ENCODE data around the gene INO80. TPM values are rescaled to one million over a fixed set of nuclear protein-coding genes. Genes with fewer than 3 reads are reported as not detected.
"Not testable (repeated sequence)": the region's sequence is repeated elsewhere in the genome, so short reads cannot be mapped to it uniquely, and the experiment has no call there.

The INO80 gene
- total RNA-seq, 4 donors from 2014 or later: 27.9 to 31.6 (median 28.4) TPM

DNA sequence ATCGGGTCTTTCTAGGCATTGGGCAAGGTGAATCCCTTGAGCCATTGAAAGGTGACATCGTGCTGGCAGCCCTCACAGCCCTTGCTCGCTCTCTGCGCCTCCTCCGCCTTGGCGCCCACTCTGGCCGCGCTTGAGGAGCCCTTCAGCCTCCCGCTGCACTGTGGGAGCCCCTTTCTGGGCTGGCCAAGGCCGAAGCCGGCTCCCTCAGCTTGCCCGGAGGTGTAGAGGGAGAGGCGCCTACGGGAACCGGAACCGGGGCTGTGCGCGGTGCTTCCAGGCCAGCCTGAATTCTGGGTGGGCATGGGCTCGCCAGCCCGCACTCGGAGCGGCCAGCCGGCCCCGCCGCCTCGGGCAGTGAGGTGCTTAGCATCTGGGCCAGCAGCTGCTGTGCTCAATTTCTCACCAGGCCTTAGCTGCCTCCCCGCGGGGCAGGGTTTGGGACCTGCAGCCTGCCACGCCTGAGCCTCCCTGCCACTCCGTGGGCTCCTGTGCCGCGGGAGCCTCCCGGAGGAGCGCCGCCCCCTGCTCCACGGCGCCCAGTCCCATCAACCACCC lies 35.4 kb upstream of the INO80 start:
- TF ChIP-seq, protein P1, sequence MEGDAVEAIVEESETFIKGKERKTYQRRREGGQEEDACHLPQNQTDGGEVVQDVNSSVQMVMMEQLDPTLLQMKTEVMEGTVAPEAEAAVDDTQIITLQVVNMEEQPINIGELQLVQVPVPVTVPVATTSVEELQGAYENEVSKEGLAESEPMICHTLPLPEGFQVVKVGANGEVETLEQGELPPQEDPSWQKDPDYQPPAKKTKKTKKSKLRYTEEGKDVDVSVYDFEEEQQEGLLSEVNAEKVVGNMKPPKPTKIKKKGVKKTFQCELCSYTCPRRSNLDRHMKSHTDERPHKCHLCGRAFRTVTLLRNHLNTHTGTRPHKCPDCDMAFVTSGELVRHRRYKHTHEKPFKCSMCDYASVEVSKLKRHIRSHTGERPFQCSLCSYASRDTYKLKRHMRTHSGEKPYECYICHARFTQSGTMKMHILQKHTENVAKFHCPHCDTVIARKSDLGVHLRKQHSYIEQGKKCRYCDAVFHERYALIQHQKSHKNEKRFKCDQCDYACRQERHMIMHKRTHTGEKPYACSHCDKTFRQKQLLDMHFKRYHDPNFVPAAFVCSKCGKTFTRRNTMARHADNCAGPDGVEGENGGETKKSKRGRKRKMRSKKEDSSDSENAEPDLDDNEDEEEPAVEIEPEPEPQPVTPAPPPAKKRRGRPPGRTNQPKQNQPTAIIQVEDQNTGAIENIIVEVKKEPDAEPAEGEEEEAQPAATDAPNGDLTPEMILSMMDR (IDR thresholded peaks at IDR 0.05): no peak
- no peak for DNase-seq (ENCODE audit: low spot score)
- no peak for ATAC-seq (ENCODE audit: low FRiP score)

DNA sequence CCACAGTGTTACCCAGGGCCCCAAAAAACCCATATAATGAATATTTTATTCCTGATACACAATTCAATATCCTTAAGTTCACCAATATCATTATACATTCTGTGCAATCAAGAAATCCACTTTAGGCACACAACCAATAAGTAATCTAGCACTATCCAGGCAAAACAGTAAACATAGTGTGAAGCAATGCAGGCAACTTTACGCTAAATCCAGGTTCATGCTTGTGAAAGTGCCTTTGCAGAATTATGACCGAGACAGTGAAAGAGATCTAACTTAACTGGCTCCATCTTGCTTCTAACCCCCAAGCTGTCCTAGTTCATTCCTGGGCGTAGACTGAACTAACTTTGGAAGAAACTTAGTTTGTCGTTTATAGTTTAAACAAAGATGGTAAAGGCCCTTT lies 34.2 kb upstream of the INO80 start:
- DNase-seq (ENCODE audit: low spot score) (no peak), ATAC-seq (ENCODE audit: low FRiP score) (no peak)
- TF ChIP-seq, protein P1 (IDR thresholded peaks at IDR 0.05): no peak

DNA sequence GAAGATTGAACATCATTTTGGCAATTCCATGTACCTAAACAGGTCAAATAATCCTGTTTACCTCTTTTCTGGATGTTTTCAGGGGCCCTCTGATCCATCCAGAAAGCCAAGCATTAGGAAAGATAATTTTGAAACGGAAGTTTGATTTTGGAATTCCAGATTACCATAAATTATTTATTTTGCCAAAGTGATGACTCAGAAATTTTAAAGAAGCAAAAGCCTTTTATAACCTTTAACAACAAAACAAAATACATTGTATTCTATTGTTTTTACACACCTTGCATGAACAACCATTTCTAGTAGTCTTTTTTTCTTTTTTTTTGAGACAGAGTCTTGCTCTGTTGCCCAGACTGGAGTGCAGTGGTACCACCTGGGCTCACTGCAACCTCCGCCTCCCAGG lies 32.0 kb upstream of the INO80 start:
- no peak for ATAC-seq (ENCODE audit: low FRiP score)
- TF ChIP-seq, protein P1 (IDR thresholded peaks at IDR 0.05): no peak

DNA sequence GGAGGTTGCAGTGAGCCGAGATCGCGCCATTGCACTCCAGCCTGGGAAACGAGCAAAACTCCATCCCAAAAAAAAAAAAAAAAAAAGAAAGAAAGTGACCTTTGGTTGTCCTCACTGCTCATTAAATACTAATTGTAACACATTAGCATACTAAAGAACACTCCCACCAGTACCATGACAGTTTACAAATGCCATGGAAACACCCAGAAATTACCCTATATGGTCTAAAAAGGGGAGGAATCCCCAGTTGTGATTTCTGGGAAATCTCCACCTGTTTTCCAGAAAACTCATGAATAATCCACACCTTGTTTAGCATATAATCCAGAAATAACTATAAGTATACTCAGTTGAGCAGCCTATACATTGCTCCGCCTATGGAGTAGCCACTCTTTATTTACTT lies 23.5 kb upstream of the INO80 start:
- no peak for ATAC-seq (ENCODE audit: low FRiP score)
- TF ChIP-seq, protein P1 (IDR thresholded peaks at IDR 0.05): no peak
- no peak for DNase-seq (ENCODE audit: low spot score)

More for the DNA sequence above, 32.0 kb upstream of the INO80 start:
- no peak for DNase-seq (ENCODE audit: low spot score)

DNA sequence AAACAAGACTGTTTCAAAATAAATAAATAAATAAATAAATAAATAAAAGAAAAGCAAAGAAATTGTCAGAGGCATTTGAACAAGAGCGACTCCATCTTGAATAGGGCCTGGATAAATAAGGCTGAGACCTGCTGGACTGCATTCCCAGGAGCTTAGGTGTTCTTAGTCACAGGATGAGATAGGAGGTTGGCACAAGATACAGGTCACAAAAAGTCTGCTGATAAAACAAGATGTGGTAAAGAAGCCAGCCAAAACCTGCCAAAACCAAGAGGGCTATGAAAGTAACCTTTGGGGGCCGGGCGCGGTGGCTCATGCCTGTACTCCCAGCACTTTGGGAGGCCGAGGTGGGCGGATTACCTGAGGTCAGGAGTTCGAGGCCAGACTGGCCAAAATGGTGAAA lies 23.0 kb upstream of the INO80 start:
- not testable (repeated sequence) for ATAC-seq (ENCODE audit: low FRiP score); DNase-seq (ENCODE audit: low spot score)

DNA sequence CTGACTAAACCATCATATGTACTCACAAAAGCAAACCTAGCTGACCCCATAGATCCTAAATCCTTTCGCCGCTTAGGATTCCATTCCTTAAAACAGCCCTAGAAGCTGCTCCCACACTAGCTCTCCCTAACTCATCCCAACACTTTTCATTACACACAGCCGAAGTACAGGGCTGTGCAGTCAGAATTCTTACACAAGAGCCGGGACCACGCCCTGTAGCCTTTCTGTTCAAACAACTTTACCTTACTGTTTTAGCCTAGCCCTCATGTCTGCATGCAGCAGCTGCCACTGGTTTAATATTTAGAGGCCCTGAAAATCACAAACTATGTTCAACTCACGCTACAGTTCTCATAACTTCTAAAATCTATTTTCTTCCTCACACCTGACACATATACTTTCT lies 19.5 kb upstream of the INO80 start:
- not testable (repeated sequence) for DNase-seq (ENCODE audit: low spot score); ATAC-seq (ENCODE audit: low FRiP score)

DNA sequence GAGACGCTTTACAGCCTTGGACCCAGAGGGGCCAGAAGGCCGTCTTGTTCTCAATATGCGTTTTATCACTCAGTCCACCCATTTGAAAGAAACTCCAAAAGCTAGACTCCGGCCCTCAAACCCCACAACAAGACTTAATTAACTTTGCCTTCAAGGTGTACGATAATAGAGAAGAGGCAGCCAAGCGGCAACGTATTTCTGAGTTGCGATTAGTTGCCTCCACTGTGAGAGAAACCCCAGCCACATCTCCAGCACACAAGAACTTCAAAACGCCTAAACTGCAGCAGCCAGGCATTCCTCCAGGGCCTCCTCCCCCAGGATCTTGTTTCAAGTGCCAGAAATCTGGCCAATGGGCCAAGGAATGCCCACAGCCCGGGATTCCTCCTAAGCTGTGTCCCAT lies 17.4 kb upstream of the INO80 start:
- ATAC-seq (ENCODE audit: low FRiP score): no peak
- TF ChIP-seq, protein P1 (IDR thresholded peaks at IDR 0.05): no peak
- DNase-seq (ENCODE audit: low spot score): no peak

DNA sequence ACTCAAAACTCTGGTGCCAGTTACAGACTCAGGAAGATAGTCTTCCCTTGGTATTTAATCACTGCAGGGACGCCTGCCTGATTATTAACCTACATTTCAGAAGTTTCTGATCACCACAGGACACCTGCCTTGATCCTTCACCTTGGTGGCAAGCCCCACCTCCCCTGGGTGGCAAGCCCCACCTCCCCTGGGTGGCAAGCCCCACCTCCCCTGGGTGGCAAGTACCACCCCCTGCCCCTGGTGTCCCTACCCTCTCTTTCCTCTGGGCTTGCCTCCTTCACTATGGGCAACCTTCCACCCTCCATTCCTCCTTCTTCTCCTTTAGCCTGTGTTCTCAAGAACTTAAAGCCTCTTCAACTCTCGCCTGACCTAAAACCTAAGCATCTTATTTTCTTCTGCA lies 16.0 kb upstream of the INO80 start:
- ATAC-seq (ENCODE audit: low FRiP score); DNase-seq (ENCODE audit: low spot score): not testable (repeated sequence)
